ENCODE measurements around the gene ABHD5.

The ABHD5 gene

DNA sequence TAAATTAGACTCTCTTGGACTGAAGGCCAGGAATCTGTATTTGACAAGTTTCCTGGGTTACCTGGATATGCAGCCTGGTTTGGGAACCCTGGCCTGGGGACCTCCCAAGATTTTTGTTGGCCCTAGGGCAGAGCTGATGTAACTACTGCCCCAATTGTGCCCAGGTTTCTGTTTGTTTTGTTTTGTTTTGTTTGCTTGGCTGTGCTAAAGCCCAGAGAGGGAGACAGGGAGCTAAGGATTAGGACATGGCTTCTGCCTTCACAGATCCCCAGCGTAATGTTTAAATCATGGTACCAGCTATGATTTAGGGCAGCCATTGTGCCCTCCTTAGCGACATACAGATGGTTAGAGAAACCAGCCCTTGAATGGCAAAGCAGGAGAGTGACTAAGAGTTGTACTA is 47.6 kb downstream of the ABHD5 start:
- Mint-ChIP-seq H3K9me3 (no peaks in the 10 kb centered on the region), H3K27ac (no peak overlapping the region), H3K4me3 (no peak overlapping the region), H3K27me3 (peaks cover 9% of the 10 kb centered on the region), H3K36me3 (no peaks in the 10 kb centered on the region), H3K4me1 (no peaks in the 10 kb centered on the region)
- CTCF ChIA-PET, result no interaction called here
- no peak for DNase-seq

DNA sequence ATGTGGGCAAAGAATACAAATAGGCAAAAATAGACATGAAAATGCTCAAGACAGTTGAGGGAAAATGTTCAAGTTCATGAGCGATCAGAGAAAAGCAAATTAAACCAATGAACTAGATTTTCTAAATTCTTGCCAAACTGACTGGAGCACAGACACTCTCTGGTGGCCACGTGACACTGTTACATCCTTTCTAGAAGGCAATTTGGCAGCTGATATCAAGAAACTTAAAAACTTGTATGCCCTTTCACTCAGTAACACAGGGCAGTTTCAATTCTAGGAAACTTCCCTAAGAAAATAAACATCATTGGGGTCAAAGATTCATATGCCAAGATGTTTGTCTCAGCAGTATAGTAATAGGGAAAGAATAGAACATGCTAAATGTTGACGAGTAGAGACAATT is 52.2 kb downstream of the ABHD5 start:
- H3K4me3 Mint-ChIP-seq, result no peak overlapping the region
- no peaks in the 10 kb centered on the region for H3K9me3 Mint-ChIP-seq
- H3K36me3 Mint-ChIP-seq, result no peaks in the 10 kb centered on the region
- H3K27ac Mint-ChIP-seq, result no peak overlapping the region
- H3K27me3 Mint-ChIP-seq, result peaks cover 22% of the 10 kb centered on the region
- CTCF ChIA-PET, result no interaction called here
- no peaks in the 10 kb centered on the region for H3K4me1 Mint-ChIP-seq
- DNase-seq, result no peak

DNA sequence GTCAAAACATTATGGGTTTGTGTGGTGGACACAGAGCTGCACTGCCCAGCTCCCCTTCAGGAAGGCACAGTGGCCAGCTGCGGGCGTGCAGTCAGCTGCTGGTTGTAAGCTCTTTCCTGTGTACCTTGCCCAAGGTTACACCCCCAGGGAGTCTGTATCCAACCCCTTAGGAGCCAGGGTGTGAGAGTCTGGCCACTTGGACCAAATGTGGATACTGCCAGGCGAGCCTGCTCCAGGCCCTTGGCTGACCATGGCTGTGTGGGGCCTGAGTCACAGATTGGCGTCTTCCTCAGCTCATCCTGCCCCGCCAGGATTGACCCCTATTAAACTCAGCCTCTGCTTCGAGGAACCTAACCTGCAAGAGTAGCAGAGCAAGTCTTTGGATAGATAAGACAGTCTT is 56.9 kb downstream of the ABHD5 start:
- H3K27ac Mint-ChIP-seq, result no peak overlapping the region
- H3K9me3 Mint-ChIP-seq, result no peaks in the 10 kb centered on the region
- no peaks in the 10 kb centered on the region for H3K4me1 Mint-ChIP-seq
- no peaks in the 10 kb centered on the region for H3K36me3 Mint-ChIP-seq
- H3K27me3 Mint-ChIP-seq, result peaks cover 25% of the 10 kb centered on the region
- CTCF ChIA-PET, result no interaction called here
- H3K4me3 Mint-ChIP-seq, result no peak overlapping the region
- no peak for DNase-seq

GRCh38 chr3:43748179-43748578 is 57.4 kb downstream of the ABHD5 start:
- Mint-ChIP-seq H3K4me3 (no peak overlapping the region), H3K9me3 (no peaks in the 10 kb centered on the region), H3K27ac (no peak overlapping the region), H3K4me1 (no peaks in the 10 kb centered on the region), H3K36me3 (no peaks in the 10 kb centered on the region), H3K27me3 (peaks cover 25% of the 10 kb centered on the region)
- DNase-seq, result no peak
- CTCF ChIA-PET, result no interaction called here

GRCh38 chr3:43748645-43749044 is 57.9 kb downstream of the ABHD5 start:
- CTCF ChIA-PET, result no interaction called here
- no peak for DNase-seq
- H3K4me3 Mint-ChIP-seq, result no peak overlapping the region
- H3K4me1 Mint-ChIP-seq, result no peaks in the 10 kb centered on the region
- H3K27me3 Mint-ChIP-seq, result peaks cover 25% of the 10 kb centered on the region
- no peak overlapping the region for H3K27ac Mint-ChIP-seq
- H3K36me3 Mint-ChIP-seq, result no peaks in the 10 kb centered on the region
- no peaks in the 10 kb centered on the region for H3K9me3 Mint-ChIP-seq

- Mint-ChIP-seq H3K36me3 (no peaks in the 10 kb centered on the region), H3K27me3 (peaks cover 15% of the 10 kb centered on the region), H3K9me3 (no peaks in the 10 kb centered on the region), H3K27ac (no peak overlapping the region), H3K4me3 (no peak overlapping the region), H3K4me1 (peaks cover 27% of the 10 kb centered on the region)
- DNase-seq, result no peak
- CTCF ChIA-PET, result no interaction called here
Observed at GRCh38 chr3:43752905-43753304, 62.2 kb downstream of the ABHD5 start.

DNA sequence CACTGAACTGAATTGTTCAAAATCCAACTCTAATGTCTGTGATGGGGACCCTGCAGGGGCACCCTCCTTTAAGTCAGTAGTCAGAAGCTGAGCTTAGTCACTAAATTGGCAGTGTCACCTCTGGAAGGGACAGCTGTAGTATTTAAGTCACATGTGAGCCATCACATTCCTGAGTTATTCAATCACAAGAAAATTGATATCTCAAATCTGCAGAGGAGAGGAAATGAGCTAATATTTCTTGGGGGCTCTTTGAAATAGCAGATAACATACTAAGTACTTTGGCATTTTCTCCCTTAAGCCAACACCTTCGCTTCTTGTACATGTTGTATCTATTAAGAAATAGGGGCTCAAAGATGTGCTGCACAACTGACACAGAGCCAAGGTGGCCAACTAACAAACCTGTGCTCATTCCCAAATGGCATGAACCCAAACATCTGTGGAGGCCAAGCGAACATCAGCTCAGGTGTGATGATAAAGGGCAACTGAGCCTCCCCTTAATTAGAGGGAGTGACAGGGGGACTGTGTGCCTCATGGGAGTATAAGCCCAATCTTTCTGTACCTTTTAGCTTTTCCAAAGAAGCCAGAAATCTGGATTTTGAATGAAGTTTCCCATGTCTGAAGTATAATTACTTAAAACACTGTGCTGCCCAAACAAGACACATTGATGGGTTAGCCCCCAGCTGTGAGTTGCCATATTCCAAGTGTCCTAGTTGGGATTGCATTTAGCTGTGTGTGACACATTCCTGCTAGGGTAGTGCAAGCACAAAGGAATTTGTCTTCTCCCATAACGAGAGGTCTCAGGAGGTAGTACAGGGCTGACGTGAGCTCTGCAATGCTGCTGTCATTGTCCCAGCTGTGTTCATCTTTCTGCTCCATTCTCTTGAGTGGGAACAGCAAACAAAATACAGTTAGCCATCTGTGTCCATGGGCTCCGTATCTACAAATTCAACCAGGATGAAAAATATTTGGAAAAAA is 63.3 kb downstream of the ABHD5 start:
- Mint-ChIP-seq H3K36me3 (no peaks in the 10 kb centered on the region), H3K4me3 (no peak overlapping the region), H3K27ac (no peak overlapping the region), H3K9me3 (no peaks in the 10 kb centered on the region), H3K4me1 (peaks cover 35% of the 10 kb centered on the region), H3K27me3 (peaks cover 8% of the 10 kb centered on the region)
- CTCF ChIA-PET, result interaction anchor here (1.1 to 4.5 kb wide), 3 partner anchors 15 to 203 kb away, joined by 3 to 20 read pairs (median 3); no protein-coding TSS in a partner anchor
- no peak for DNase-seq

DNA sequence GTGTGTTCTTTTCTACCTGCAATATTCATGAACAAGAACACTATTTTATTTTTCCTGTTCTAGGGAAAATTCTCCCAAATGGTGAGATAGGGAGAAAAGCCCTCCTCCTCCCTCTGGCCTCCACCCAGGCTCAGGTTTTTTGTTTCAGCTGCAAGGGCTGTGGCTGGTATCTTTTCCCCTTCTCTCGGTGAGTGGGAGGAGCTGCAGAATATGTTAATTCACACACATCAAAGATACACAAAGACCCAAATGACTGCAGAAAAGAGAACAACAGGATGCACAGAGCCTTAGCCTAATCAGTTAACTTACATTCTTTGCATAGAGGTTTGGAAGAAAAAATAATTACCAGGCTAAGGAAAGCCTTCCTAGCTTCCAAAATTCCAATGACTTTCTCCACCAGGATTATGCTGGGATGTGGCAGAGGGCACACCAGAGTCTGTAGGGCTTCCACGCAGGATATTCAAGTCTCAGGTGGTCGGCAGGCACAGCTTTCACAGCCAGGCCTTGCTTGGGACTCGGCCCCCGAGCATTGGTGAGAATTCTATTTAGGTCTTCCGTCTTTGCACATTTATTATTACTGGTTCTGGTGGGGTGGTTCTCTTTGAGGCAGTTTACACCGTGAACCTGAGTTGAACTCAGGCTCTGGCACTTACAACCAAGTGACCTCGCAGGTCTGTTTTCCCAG is 64.9 kb downstream of the ABHD5 start:
- Mint-ChIP-seq H3K4me3 (no peak overlapping the region), H3K9me3 (no peaks in the 10 kb centered on the region), H3K27ac (peak overlapping the region; percentile 92), H3K27me3 (peaks cover 8% of the 10 kb centered on the region), H3K36me3 (no peaks in the 10 kb centered on the region), H3K4me1 (peaks cover 38% of the 10 kb centered on the region)
- CTCF ChIA-PET, result interaction anchor here (0.5 to 4.5 kb wide), 6 partner anchors 13 to 750 kb away, joined by 3 to 20 read pairs (median 3); no protein-coding TSS in a partner anchor
- peak; percentile 57 for DNase-seq

- DNase-seq, result no peak
- H3K4me1 Mint-ChIP-seq, result peaks cover 38% of the 10 kb centered on the region
- no peaks in the 10 kb centered on the region for H3K9me3 Mint-ChIP-seq
- CTCF ChIA-PET, result interaction anchor here (1.2 to 4.5 kb wide), 2 partner anchors 11 to 531 kb away, joined by 3 to 20 read pairs; no protein-coding TSS in a partner anchor
- H3K4me3 Mint-ChIP-seq, result no peak overlapping the region
- peaks cover 4% of the 10 kb centered on the region for H3K27me3 Mint-ChIP-seq
- H3K27ac Mint-ChIP-seq, result peak overlapping the region; percentile 9
- no peaks in the 10 kb centered on the region for H3K36me3 Mint-ChIP-seq
Observed at GRCh38 chr3:43757666-43758321, 67.1 kb downstream of the ABHD5 start.

- H3K36me3 Mint-ChIP-seq, result no peaks in the 10 kb centered on the region
- no peak overlapping the region for H3K4me3 Mint-ChIP-seq
- no peak overlapping the region for H3K27ac Mint-ChIP-seq
- H3K4me1 Mint-ChIP-seq, result peaks cover 38% of the 10 kb centered on the region
- H3K9me3 Mint-ChIP-seq, result no peaks in the 10 kb centered on the region
- peaks cover 4% of the 10 kb centered on the region for H3K27me3 Mint-ChIP-seq
- CTCF ChIA-PET, result interaction anchor here (1.2 to 4.5 kb wide), 3 partner anchors 10 to 440 kb away, joined by 3 to 20 read pairs (median 4); no protein-coding TSS in a partner anchor
- no peak for DNase-seq
Observed at GRCh38 chr3:43758592-43759225, 68.0 kb downstream of the ABHD5 start.

- H3K27me3 Mint-ChIP-seq, result peaks cover 4% of the 10 kb centered on the region
- no peaks in the 10 kb centered on the region for H3K36me3 Mint-ChIP-seq
- DNase-seq, result no peak
- H3K4me3 Mint-ChIP-seq, result no peak overlapping the region
- CTCF ChIA-PET, result interaction anchor here (1.1 to 1.5 kb wide), 3 partner anchors 9 to 439 kb away, joined by 3 to 4 read pairs (median 4); no protein-coding TSS in a partner anchor
- no peak overlapping the region for H3K27ac Mint-ChIP-seq
- H3K9me3 Mint-ChIP-seq, result no peaks in the 10 kb centered on the region
- peaks cover 38% of the 10 kb centered on the region for H3K4me1 Mint-ChIP-seq
Observed at GRCh38 chr3:43759297-43759782, 68.6 kb downstream of the ABHD5 start.

- H3K4me3 Mint-ChIP-seq, result no peak overlapping the region
- H3K9me3 Mint-ChIP-seq, result no peaks in the 10 kb centered on the region
- H3K36me3 Mint-ChIP-seq, result no peaks in the 10 kb centered on the region
- CTCF ChIA-PET, result interaction anchor here (1.1 to 1.5 kb wide), 3 partner anchors 9 to 439 kb away, joined by 3 to 4 read pairs (median 4); no protein-coding TSS in a partner anchor
- peaks cover 4% of the 10 kb centered on the region for H3K27me3 Mint-ChIP-seq
- peaks cover 32% of the 10 kb centered on the region for H3K4me1 Mint-ChIP-seq
- no peak for DNase-seq
- H3K27ac Mint-ChIP-seq, result no peak overlapping the region
Observed at GRCh38 chr3:43759938-43760337, 69.2 kb downstream of the ABHD5 start.

DNA sequence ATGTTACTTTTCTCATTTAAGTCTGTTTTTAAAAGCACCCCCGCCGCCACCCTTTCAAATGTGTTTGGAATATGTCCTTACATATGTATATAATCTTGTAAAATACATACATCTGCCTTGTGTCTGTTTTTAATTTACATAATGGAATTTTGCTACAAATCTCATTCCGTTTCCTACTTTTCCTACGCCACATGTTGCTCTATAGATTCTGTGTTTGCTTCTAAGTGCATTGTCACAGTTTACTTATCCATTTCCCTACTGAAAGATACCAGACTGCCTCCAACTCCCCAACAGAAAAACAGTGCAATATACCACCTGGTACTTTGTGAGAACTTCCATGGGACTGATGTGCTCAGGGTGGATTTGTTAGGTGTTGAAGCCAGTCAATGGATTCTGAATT is 70.2 kb downstream of the ABHD5 start:
- Mint-ChIP-seq H3K9me3 (no peaks in the 10 kb centered on the region), H3K4me1 (peaks cover 22% of the 10 kb centered on the region)
- CTCF ChIA-PET, result no interaction called here

More for the DNA sequence above, 70.2 kb downstream of the ABHD5 start:
- DNase-seq, result no peak
- Mint-ChIP-seq H3K4me3 (no peak overlapping the region), H3K36me3 (no peaks in the 10 kb centered on the region), H3K27me3 (peaks cover 4% of the 10 kb centered on the region), H3K27ac (no peak overlapping the region)
